Right cardiac atrium (tissue), 5 donors: ENCODE measurements around the gene ADAMTS9. TPM values are rescaled to one million over a fixed set of nuclear protein-coding genes. Genes with fewer than 3 reads are reported as not detected.
A peak's percentile ranks its signal among the peaks of the same experiment; 100 is the strongest.

Experiments used
- ATAC-seq, 2 donors: fragments of 200-7000 bp; cut with Tn5 transposase; one replicate each; pipeline versions ENCODE4 v1.8.0 to v1.9.1; 2020; ENCODE audit warnings: moderate library complexity in 2 of 2, mild to moderate bottlenecking in 1 of 2
- DNase-seq, 3 donors: peaks; one replicate each; pipeline ENCODE4 v3.0.0-alpha.2; 2020
- H3K27ac ChIP-seq: one replicate; pipeline ENCODE4 v1.5.1; 2013; ENCODE audit warnings: mild to moderate bottlenecking, low read length, control low read depth, moderate library complexity
- H3K27me3 ChIP-seq: one replicate; pipeline ENCODE4 v1.6.1; 2013; ENCODE audit not compliant: control insufficient read depth, insufficient read depth
- H3K4me1 ChIP-seq: one replicate; pipeline ENCODE4 v1.6.1; 2013; ENCODE audit warnings: low read length; ENCODE audit not compliant: control insufficient read depth, insufficient read depth
- H3K4me3 ChIP-seq: one replicate; pipeline ENCODE4 v1.5.1; 2013; ENCODE audit warnings: low read length, control low read depth
- H3K9me3 ChIP-seq: one replicate; pipeline ENCODE4 v1.6.1; 2013; ENCODE audit warnings: low read length; ENCODE audit not compliant: control insufficient read depth
- WGBS: extraction: QIAGEN DNeasy Blood & Tissue Kit; methylation state at CpG from one replicate; pipeline ENCODE4 v1.1.7; 2013; 5-methylcytosine and 5-hydroxymethylcytosine counted together
- intact Hi-C, 4 donors: fragments of 100-400 bp; cut with DNase I; formaldehyde crosslinking; loops; one replicate each; pipeline versions ENCODE4 v1.11.0 to v1.14.0; 2022 to 2023
- polyA plus RNA-seq: library from polyadenylated mRNA; stranded (reverse); fragments of 200-250 nt; gene quantifications from one replicate; pipeline ENCODE4 v1.2.3, GENCODE V29; 2013
- total RNA-seq, 4 donors: library from RNA; stranded (reverse); fragmentation: NEBNext Ultra II Directional; extraction: Animal tissue kit (Norgen Biotek cat#: 25700); gene quantifications; one replicate each; pipeline ENCODE4 v1.2.1, GENCODE V29; 2021
- donor health status: healthy with polysubstance abuse.
- donor health status: DM: no; HTN: yes; CAD: no.
- donor health status: DM: no; HTN: no; CAD: no.
- donor health status: DM: no; HTN: yes; CAD: no; lungs with severe emphysema.
- donor health status: DM: yes; HTN: yes; CAD: no.

ADAMTS9 gene
- total and polyA plus RNA-seq, 5 donors, result 9.8 to 53.4 (median 13.0) TPM

DNA sequence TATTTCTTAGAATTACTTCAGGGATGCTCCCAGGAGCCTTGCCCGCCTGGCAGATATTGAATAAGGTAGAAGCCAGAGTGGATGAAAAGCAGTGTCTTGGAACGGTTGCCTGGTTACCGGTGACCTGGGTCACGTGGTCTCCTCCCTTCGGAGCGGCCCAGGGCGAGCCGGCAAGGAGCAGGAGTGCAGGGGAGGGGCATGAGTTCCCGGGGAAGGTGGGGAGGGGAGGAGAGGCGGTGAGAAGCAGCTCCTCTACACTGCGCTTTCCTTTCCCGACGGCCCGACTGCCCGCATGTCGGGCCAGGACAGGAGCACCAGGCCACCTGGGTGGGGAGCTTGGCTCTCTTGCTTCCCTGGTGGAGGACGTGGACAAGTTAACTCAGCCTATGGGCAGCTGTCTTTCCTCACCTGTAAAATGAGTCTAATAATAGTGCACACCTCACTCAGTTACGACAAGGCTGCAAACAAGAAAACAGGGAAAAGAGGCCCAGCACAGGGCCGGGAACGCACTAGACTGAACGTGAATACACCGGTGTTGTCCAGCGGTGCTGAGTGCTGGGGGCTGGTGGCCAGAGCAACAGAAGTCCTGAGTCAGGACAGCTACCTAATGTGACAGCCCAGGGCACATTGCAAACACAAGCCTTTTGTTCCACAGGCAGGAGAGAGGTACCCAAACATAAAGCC, 198.3 kb downstream of the ADAMTS9 start:
- Histone ChIP-seq H3K4me1 (no peaks in the 10 kb centered on the region), H3K27ac (no peak overlapping the region), H3K4me3 (no peak overlapping the region), H3K27me3 (no peaks in the 10 kb centered on the region), H3K9me3 (no peaks in the 10 kb centered on the region)
- ATAC-seq (peak; percentile 57 to 63), DNase-seq (peak in 2 of 3 donors; percentile 26 to 44)
- WGBS, result 41% methylated on average over 23 of the region's 23 CpGs
- intact Hi-C loops, result no loop called here

DNA sequence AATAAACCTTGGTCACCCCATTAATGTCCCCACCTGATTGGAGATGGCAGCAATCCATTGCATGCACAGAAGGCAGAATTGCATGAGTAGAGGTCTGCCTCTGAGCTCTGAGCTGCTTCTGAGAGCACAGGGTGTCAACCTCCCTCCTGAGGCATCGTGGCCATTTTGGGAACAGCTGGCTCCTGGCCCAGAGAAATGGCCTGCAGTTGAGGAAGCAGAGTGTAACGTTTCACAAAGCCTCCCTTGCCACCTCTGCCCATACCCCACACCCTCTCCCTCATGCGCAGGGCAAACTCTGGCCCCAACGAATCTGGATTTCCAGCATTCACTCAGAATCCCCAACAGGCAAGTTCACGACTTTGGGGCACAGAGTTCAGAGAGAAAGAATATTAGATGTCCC, 198.9 kb downstream of the ADAMTS9 start:
- DNase-seq (peak in 1 of 3 donors; percentile 52), ATAC-seq (peak in 1 of 2 donors; percentile 5)
- Histone ChIP-seq H3K9me3 (no peaks in the 10 kb centered on the region), H3K4me1 (no peaks in the 10 kb centered on the region), H3K27me3 (no peaks in the 10 kb centered on the region), H3K4me3 (no peak overlapping the region), H3K27ac (no peak overlapping the region)
- WGBS, result 37% methylated on average over 5 of the region's 5 CpGs
- intact Hi-C loops, result no loop called here

GRCh38 chr3:64484289-64484992, 203.4 kb downstream of the ADAMTS9 start:
- Histone ChIP-seq H3K4me1 (no peaks in the 10 kb centered on the region), H3K27me3 (no peaks in the 10 kb centered on the region), H3K4me3 (no peak overlapping the region), H3K27ac (no peak overlapping the region), H3K9me3 (no peaks in the 10 kb centered on the region)
- WGBS, result 19% methylated on average over 4 of the region's 4 CpGs
- DNase-seq (peak; percentile 82 to 90 (median 89)), ATAC-seq (peak; percentile 93 to 95)
- intact Hi-C loops, result loop anchor here (2.0 to 5.0 kb wide), 4 partner anchors 448 to 456 kb away; no protein-coding TSS in a partner anchor

- H3K27me3 ChIP-seq, result no peaks in the 10 kb centered on the region
- no peaks in the 10 kb centered on the region for H3K9me3 ChIP-seq
- no peaks in the 10 kb centered on the region for H3K4me1 ChIP-seq
- DNase-seq (no peak), ATAC-seq (no peak)
- H3K4me3 ChIP-seq, result no peak overlapping the region
- no peak overlapping the region for H3K27ac ChIP-seq
- intact Hi-C loops, result loop anchor here in 1 of 4 donors (5.0 kb wide), 1 partner anchor 451 kb away; no protein-coding TSS in a partner anchor
- 89% methylated on average over 2 of the region's 2 CpGs for WGBS
These were observed 204.3 kb downstream of the ADAMTS9 start for GRCh38 chr3:64483467-64483866.

- Histone ChIP-seq H3K27me3 (no peaks in the 10 kb centered on the region), H3K4me3 (no peak overlapping the region), H3K9me3 (no peaks in the 10 kb centered on the region), H3K4me1 (no peaks in the 10 kb centered on the region), H3K27ac (no peak overlapping the region)
- intact Hi-C loops, result no loop called here
- DNase-seq (no peak), ATAC-seq (no peak)
- 96% methylated on average over 1 of the region's 1 CpG for WGBS
These were observed 212.8 kb downstream of the ADAMTS9 start for GRCh38 chr3:64475037-64475436.

- 76% methylated on average over 1 of the region's 1 CpG for WGBS
- no peak for ATAC-seq
- intact Hi-C loops, result no loop called here
These were observed 214.3 kb downstream of the ADAMTS9 start for GRCh38 chr3:64473466-64473865.

DNA sequence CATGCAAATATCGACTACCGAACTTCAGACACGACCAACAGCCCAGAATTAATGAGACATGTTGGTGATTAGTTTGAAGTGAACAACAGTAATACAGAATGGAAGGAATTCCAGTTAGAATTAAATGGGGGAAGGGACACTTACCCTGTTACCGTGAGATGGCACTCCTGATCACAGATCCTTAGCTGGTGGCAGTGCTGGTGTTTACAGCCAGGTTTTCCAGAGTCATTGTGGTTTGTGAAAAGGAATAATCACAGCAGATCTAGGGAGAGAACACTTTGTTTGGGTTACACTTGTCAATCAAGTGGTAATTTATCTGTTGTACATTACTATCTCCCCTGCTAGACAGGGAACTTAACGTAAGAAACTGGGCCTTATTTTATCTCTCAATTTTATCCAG, 217.4 kb downstream of the ADAMTS9 start:
- DNase-seq (no peak), ATAC-seq (no peak)
- Histone ChIP-seq H3K4me1 (no peaks in the 10 kb centered on the region), H3K9me3 (no peaks in the 10 kb centered on the region), H3K27ac (no peak overlapping the region), H3K4me3 (no peak overlapping the region), H3K27me3 (no peaks in the 10 kb centered on the region)
- WGBS, result 90% methylated on average over 5 of the region's 5 CpGs
- intact Hi-C loops, result no loop called here

More at GRCh38 chr3:64473466-64473865, 214.3 kb downstream of the ADAMTS9 start:
- Histone ChIP-seq H3K9me3 (no peaks in the 10 kb centered on the region), H3K27me3 (no peaks in the 10 kb centered on the region), H3K4me3 (no peak overlapping the region), H3K27ac (no peak overlapping the region), H3K4me1 (no peaks in the 10 kb centered on the region)
- DNase-seq, result no peak

- no peak overlapping the region for H3K27ac ChIP-seq
- intact Hi-C loops, result no loop called here
- DNase-seq (no peak), ATAC-seq (peak; percentile 24 to 82)
- H3K27me3 ChIP-seq, result no peaks in the 10 kb centered on the region
- no peak overlapping the region for H3K4me3 ChIP-seq
- H3K4me1 ChIP-seq, result no peaks in the 10 kb centered on the region
- WGBS, result 69% methylated on average over 5 of the region's 5 CpGs
- H3K9me3 ChIP-seq, result no peaks in the 10 kb centered on the region
These were observed 220.4 kb downstream of the ADAMTS9 start for GRCh38 chr3:64467255-64467944.
